DOHH2 (cell line): ENCODE data around the gene GPD1L.

Source experiments
- H3F3A ChIP-seq: fragments of 200-600 bp; sonication (generic), shearing (Covaris generic); 2 replicates; pipeline ENCODE4 v1.6.0; 2016; ENCODE audit warnings: antibody characterized with exemption, mild to moderate bottlenecking; ENCODE audit not compliant: control insufficient read depth, insufficient read depth
- H3K27ac ChIP-seq: fragments of 200-600 bp; sonication (generic); 2 replicates; pipeline ENCODE4 v1.5.1; 2014; ENCODE audit warnings: low read depth, mild to moderate bottlenecking, low read length, moderate library complexity
- H3K27me3 ChIP-seq: fragments of 200-600 bp; sonication (generic); 2 replicates; pipeline ENCODE4 v1.6.1; 2014; ENCODE audit warnings: mild to moderate bottlenecking, low read length, mixed read lengths; ENCODE audit not compliant: control insufficient read depth
- H3K36me3 ChIP-seq: fragments of 200-600 bp; sonication (generic); 2 replicates; pipeline ENCODE4 v1.6.1; 2014; ENCODE audit warnings: mild to moderate bottlenecking, low read length, moderate library complexity, mixed read lengths; ENCODE audit not compliant: control insufficient read depth
- H3K4me1 ChIP-seq: fragments of 200-600 bp; sonication (generic); 2 replicates; pipeline ENCODE4 v1.6.1; 2014; ENCODE audit warnings: mild to moderate bottlenecking, low read length, mixed read lengths; ENCODE audit not compliant: control insufficient read depth
- H3K4me2 ChIP-seq: fragments of 200-600 bp; sonication (generic); 2 replicates; pipeline ENCODE4 v1.6.0; 2014; ENCODE audit warnings: mild to moderate bottlenecking, low read length, moderate library complexity
- H3K4me3 ChIP-seq: fragments of 200-600 bp; sonication (generic); 2 replicates; pipeline ENCODE4 v1.5.1; 2014; ENCODE audit warnings: mild to moderate bottlenecking, low read length, mixed read lengths
- H3K79me2 ChIP-seq: fragments of 200-600 bp; sonication (generic); 2 replicates; pipeline ENCODE4 v1.6.1; 2014; ENCODE audit warnings: mild to moderate bottlenecking, low read length, mixed read lengths; ENCODE audit not compliant: control insufficient read depth
- H3K9me2 ChIP-seq: fragments of 200-600 bp; sonication (generic); replicated peaks from 2 replicates; pipeline ENCODE4 v1.6.1; 2014; ENCODE audit warnings: mild to moderate bottlenecking, low read length, mixed read lengths; ENCODE audit not compliant: control insufficient read depth
- H3K9me3 ChIP-seq: fragments of 200-600 bp; sonication (generic); 2 replicates; pipeline ENCODE4 v1.6.1; 2014; ENCODE audit warnings: antibody characterized with exemption, low read length, mixed read lengths; ENCODE audit not compliant: control insufficient read depth, insufficient read depth
- H4K20me1 ChIP-seq: fragments of 200-600 bp; sonication (generic); 2 replicates; pipeline ENCODE4 v1.6.0; 2014; ENCODE audit warnings: low read depth, mild to moderate bottlenecking, antibody characterized with exemption, low read length, moderate library complexity; ENCODE audit not compliant: control insufficient read depth, insufficient read depth
- CTCF ChIP-seq: fragments of 200-600 bp; sonication (generic); IDR thresholded peaks from one replicate; pipeline ENCODE4 v1.5.1; 2014; ENCODE audit warnings: antibody characterized with exemption, mild to moderate bottlenecking, low read depth, low read length; ENCODE audit not compliant: poor library complexity, severe bottlenecking
- EZH2phosphoT487 ChIP-seq: fragments of 200-600 bp; sonication (generic); IDR thresholded peaks from 2 replicates; pipeline ENCODE4 v1.6.1; 2017; ENCODE audit warnings: borderline replicate concordance, mild to moderate bottlenecking, antibody characterized with exemption, low read length, moderate library complexity, mixed read lengths

Gene GPD1L

GRCh38 chr3:32157600-32158264 is 51.3 kb downstream of the GPD1L start:
- Histone ChIP-seq H3K27ac (no peak overlapping the region), H3K27me3 (no peaks in the 10 kb centered on the region), H4K20me1 (no peaks in the 10 kb centered on the region), H3K4me3 (no peak overlapping the region), H3K36me3 (no peaks in the 10 kb centered on the region), H3K9me3 (no peaks in the 10 kb centered on the region), H3K4me1 (no peaks in the 10 kb centered on the region), H3F3A (no peaks in the 10 kb centered on the region), H3K9me2 (no peaks in the 10 kb centered on the region), H3K4me2 (no peak overlapping the region), H3K79me2 (no peaks in the 10 kb centered on the region)
- TF ChIP-seq CTCF, result no peak
- no peak for TF ChIP-seq EZH2phosphoT487

- Histone ChIP-seq H3K9me3 (no peaks in the 10 kb centered on the region), H3K4me2 (no peak overlapping the region), H3K79me2 (no peaks in the 10 kb centered on the region), H3K4me3 (no peak overlapping the region), H4K20me1 (no peaks in the 10 kb centered on the region), H3F3A (no peaks in the 10 kb centered on the region), H3K4me1 (no peaks in the 10 kb centered on the region), H3K9me2 (no peaks in the 10 kb centered on the region), H3K27me3 (no peaks in the 10 kb centered on the region), H3K36me3 (peaks cover 14% of the 10 kb centered on the region), H3K27ac (no peak overlapping the region)
- TF ChIP-seq EZH2phosphoT487, result no peak
- TF ChIP-seq CTCF, result no peak
These were observed 54.3 kb downstream of the GPD1L start for GRCh38 chr3:32160706-32161214.

GRCh38 chr3:32165442-32165841 is 59.0 kb downstream of the GPD1L start:
- peaks cover 27% of the 10 kb centered on the region for H3K36me3 ChIP-seq
- H3K9me2 ChIP-seq, result no peaks in the 10 kb centered on the region
- H3K9me3 ChIP-seq, result no peaks in the 10 kb centered on the region
- no peak overlapping the region for H3K4me2 ChIP-seq
- no peak overlapping the region for H3K27ac ChIP-seq
- H3K79me2 ChIP-seq, result no peaks in the 10 kb centered on the region
- TF ChIP-seq CTCF (no peak), EZH2phosphoT487 (no peak)
- no peaks in the 10 kb centered on the region for H3F3A ChIP-seq
- no peaks in the 10 kb centered on the region for H4K20me1 ChIP-seq
- no peaks in the 10 kb centered on the region for H3K27me3 ChIP-seq
- no peaks in the 10 kb centered on the region for H3K4me1 ChIP-seq
- no peak overlapping the region for H3K4me3 ChIP-seq
